Cardiac septum (tissue), 1 donor: ENCODE measurements around the gene RHOXF1. TPM values are rescaled to one million over a fixed set of nuclear protein-coding genes. Genes with fewer than 3 reads are reported as not detected.
"Not testable (repeated sequence)": the region's sequence is repeated elsewhere in the genome, so short reads cannot be mapped to it uniquely, and the experiment has no call there.

Experiments used
- DNase-seq: peaks from one replicate; pipeline ENCODE4 v3.0.0-alpha.2; 2020; ENCODE audit warnings: low spot score
- intact Hi-C: fragments of 100-400 bp; cut with DNase I; formaldehyde crosslinking; loops from one replicate; pipeline ENCODE4 v1.14.0; 2022
- long read RNA-seq: library from polyadenylated mRNA; unstranded; transcript quantifications from one replicate; pipeline ENCODE4 v2.0.0, GENCODE V29; 2021
- total RNA-seq: library from RNA; stranded (reverse); fragmentation: NEBNext Ultra II Directional; extraction: Animal tissue kit (Norgen Biotek cat#: 25700); gene quantifications from one replicate; pipeline ENCODE4 v1.2.1, GENCODE V29; 2021
- donor health status: DM: no; HTN: no; CAD: no.

Gene RHOXF1
- total RNA-seq: not detected
- long read RNA-seq: 0 reads

DNA sequence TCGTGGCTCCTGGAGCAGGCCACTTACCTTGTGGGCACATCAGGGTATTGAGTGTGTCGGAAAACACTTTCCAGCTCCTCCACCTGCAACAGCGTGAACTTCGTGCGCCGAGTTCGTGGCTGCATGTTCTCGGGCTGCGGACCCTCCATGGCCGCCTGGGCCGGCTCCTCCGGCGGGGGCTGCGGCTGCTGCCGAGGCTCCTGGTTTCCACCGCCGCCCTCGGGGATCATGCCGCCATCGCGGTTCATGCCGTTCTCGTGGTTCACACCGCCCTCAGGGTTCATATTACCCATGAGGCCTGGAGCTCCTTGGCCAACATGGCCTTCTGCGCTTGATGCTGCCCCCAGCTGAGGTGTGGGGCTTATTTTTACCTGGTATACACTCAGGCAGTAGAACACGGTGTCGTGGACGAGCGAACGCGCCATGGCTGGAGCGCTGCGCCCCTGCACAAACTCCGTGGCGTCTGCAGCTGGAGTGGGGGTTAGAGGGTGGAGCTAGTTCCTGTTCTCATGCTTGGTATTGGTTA, at the start of gene RHOXF1:
Gene RHOXF1 (minus strand): TSS at position 476 of the 526 bp plus-strand sequence. CDS start 51 bp downstream, at position 425.
- DNase-seq: no peak
- intact Hi-C loops: no loop called here

- DNase-seq: not testable (repeated sequence)
These were observed 43.4 kb upstream of the RHOXF1 start for GRCh38 chrX:120159086-120159485.

GRCh38 chrX:120158313-120158712, 42.6 kb upstream of the RHOXF1 start, which contains the start of gene RHOXF2:
Gene RHOXF2, plus strand, starts transcription at chrX:120158613. Its CDS starts 138 bp downstream, at chrX:120158751.
- DNase-seq, intact Hi-C loops: not testable (repeated sequence)

More at GRCh38 chrX:120159086-120159485, 43.4 kb upstream of the RHOXF1 start:
- intact Hi-C loops: not testable (repeated sequence)

GRCh38 chrX:120150109-120150744, 34.5 kb upstream of the RHOXF1 start:
- intact Hi-C loops, DNase-seq: not testable (repeated sequence)

DNA sequence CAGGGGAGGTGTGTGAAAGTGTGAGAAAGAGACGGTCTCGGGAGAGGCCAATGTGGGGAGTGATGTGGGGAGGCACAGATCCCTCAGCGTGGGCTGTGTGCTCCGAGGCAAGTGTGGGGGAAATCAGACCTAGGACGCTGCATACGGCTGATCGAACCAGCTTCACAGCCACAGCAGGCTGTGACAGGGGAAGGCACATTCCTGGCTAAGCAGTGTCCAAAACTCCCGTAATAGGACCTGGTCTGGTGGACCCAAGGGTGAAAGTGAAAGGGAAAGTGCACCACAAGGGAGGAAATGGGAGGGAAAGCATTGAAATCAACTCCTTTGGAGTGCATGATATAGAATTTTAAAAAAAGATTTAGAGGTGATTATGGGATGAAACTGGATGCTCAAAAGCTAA, 31.8 kb upstream of the RHOXF1 start:
- no peak for DNase-seq
- intact Hi-C loops: no loop called here

DNA sequence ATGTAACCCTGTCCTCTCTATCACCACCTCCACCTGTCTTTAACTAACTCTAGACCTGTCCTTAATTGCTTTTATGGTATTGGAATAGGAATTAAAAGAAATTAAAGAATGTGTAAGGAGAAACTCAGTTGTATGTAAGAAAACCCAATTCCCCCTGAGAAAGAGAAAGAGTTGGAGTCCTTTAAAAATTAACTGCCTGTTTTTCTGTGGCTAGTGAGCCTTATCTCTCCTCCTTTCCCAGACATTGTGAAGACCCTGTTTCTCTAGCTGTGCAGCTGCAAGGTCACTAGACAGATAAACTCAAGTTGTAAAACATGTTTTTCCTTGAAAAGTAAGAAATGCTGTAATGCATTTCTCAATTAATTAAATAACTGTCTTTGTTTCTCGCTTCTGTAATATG, 30.6 kb upstream of the RHOXF1 start:
- DNase-seq, intact Hi-C loops: not testable (repeated sequence)

DNA sequence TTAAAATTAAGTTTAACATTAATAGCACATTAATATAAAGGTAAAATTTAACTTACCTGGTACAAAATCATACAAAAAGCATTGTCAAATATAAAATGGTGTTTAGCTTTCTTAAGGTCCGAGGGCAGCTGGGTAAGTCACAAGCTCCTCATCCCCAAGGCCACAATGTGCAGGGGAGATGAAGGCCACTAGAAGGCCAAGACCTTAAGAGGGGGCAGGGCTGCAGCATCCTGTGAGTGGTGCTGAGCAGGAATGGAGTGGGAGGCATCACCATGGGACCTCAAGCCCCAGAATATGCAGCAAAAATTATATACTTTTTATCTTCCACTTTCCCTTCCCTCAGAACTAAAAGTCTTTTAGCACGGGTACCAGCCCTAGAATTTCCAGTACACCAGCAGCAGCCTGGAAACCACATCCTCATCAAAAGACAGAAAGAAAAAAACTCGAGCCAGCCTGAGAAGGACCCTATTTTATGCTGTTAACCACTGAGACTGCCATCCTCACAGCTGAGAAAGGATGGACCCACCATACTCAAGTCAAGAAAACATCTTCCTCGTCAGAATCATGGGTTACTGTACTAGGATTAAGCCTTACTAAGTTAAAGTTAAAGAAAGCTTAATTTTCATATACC, 29.7 kb upstream of the RHOXF1 start:
- intact Hi-C loops: no loop called here
- no peak for DNase-seq

DNA sequence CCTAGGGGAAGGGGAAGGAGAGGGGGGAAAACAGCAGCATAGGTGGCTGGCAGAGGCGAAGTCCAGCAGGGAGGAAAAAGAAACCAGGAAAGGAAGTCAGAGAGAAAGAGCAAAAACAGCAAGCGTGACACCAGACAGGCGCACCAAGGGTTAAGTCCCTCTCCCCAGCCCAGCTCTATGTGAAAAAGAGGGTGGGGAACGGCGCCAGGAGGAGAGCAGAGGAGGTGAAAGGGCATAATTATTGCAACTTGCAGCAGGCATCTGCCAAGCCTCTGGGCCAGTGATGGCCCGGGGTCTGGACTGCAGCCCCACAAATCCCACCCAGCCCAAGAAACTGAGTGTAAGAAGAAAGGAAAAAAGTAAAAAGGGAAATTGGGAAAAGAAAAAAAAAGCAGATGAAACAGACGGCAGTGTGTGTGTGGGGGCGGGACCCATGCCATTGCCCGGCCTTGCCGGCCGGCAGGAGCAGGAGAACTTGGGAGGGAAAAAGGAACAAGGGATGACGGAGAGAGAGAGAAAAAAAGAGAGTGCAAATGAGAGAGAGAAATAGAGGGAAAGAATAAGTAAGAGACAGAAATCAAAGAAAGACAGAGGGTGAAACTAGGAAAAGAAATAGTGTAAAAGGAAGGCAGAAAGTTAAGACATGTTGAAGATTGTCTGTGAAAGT, 28.6 kb upstream of the RHOXF1 start:
- no peak for DNase-seq
- intact Hi-C loops: no loop called here

GRCh38 chrX:120140293-120140981, 24.7 kb upstream of the RHOXF1 start:
- intact Hi-C loops: no loop called here
- no peak for DNase-seq

DNA sequence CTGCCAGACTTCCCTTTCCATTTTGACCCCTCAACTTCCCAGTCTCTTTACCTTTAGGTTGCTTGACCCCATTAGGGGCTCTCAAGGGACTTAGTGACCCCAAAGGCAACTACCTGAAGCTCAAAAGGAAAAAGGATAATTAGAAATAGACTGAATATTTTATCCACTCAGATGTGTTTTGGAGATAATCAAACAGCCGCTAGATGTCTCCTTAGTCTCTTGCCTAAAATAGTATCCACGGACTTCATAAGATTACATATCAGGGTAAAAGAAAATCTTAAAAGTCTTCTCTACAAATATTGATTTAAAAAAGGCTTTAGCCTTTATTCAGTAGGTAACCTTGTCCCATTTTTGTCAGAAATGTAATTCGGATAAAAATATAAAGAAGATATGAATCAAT, 21.7 kb upstream of the RHOXF1 start:
- no peak for DNase-seq
- intact Hi-C loops: no loop called here

DNA sequence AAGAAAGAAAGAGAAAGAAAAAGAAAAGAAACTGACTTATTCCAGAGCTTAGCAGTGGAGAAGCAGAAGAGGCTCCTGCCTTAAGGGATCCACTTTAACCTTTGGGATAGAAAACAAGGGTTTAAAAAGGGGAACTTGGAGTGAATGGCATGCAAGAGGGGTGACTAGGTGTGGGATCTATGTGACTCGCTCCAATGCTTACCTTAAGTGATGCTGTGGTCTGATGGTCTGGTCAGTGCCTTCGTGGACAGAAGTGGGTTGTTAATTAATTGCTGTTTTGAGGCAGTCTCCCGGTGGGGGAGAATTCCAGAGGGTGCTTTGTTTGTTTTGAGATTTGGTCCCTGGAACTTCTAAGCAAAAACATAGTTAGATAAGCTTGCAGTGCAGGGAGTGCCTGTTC, 21.1 kb upstream of the RHOXF1 start:
- DNase-seq: no peak
- intact Hi-C loops: no loop called here

DNA sequence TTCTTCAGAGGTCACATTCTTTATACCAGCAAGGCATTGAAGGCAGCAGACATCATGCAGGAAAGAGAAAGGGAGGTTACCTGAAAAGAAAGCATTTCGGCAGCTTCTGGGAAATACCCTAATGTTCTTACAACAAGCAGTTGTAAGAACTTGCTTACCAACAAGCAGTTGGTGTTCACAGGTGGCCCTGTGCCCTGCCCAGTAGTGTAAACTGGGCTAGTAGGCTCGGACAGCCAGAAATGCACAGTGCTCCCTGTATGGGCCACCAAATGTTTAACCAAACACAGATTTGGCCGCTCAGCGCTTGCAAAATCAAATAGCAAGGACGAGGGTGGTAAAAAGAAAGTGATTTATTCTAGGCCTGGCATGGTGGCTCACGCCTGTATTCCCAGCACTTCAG, 20.4 kb upstream of the RHOXF1 start:
- intact Hi-C loops: no loop called here
- DNase-seq: no peak

GRCh38 chrX:120128306-120128846, 12.7 kb upstream of the RHOXF1 start:
- intact Hi-C loops, DNase-seq: not testable (repeated sequence)

DNA sequence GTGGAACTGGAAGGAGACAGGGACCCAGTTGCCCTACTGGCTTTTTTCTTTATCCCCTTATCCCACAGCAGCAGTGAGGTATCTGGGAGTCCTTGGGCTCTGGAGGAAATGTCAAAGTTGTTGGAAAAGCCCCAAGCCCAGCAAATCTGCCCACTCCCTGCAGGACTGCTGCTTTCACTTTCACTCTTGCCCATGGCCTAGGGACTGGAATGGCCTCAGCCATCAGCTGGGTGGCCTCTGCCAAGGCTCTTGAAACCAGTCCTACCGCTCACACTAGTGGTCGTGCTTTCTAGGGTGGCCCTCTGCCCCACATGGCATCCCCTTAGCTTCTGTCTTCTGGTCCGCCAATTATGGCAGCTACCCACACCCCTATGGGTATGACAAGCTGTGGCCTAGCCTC, 9.7 kb upstream of the RHOXF1 start:
- no peak for DNase-seq
- intact Hi-C loops: no loop called here

DNA sequence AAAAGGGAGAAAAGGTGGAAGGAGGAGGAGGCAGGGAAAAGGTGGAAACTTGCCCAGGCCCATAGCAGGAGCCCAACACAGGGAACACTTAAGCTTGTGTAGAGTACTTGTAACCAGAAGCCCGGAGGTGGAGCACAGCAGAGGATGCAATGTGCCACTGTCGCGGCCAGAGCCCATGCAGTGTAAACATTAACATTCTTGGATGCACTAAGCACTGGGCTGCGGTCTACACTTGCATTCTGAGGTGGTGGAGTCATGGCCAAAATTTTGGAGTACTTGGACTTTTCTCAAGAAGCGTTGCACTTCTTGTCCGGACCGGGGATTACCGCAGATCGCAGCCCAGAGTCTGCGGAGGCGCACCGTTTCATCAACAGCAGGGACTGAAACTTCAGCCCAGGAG, 4.5 kb upstream of the RHOXF1 start:
- intact Hi-C loops: no loop called here
- no peak for DNase-seq

GRCh38 chrX:120111611-120112010, 4.1 kb downstream of the RHOXF1 start:
- intact Hi-C loops: no loop called here
- no peak for DNase-seq

GRCh38 chrX:120109378-120109777, 6.3 kb downstream of the RHOXF1 start:
- intact Hi-C loops: no loop called here
- DNase-seq: no peak

DNA sequence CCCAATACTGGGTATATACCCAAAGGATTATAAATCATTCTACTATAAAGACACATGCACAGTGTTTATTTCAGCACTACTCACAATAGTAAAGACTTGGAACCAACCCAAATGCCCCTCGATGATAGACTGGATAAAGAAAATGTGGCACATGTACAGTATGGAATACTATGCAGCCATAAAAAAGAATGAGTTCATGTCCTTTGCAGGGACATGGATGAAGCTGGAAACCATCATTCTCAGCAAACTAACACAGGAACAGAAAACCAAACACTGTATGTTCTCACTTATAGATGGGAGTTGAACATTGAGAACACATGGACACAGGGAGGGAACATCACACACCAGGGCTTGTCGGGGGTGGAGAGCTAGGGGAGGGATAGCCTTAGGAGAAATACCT, 11.0 kb downstream of the RHOXF1 start:
- DNase-seq, intact Hi-C loops: not testable (repeated sequence)

DNA sequence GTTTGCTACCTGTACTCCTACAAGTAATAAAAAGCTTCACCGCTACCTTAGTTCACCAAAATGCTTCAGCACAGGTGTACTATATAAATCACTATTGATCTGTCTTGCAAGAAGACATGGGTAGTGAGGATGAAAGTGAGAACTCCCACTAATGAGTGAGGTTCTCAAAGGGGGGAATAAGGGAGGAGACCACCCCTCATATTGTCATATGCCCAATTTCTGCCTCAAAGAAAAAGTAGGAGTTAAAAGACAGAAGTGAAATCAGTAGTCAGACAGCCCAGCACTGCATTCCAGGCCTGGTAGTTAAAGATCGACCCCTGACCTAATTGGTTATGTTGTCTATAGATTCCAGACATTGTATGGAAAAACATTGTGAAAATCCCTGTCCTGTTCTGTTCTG, 14.7 kb downstream of the RHOXF1 start:
- intact Hi-C loops, DNase-seq: not testable (repeated sequence)

GRCh38 chrX:120090208-120090607, 25.5 kb downstream of the RHOXF1 start:
- intact Hi-C loops: no loop called here
- no peak for DNase-seq
